ENCODE results near the gene LBHD2.

Gene LBHD2

GRCh38 chr14:103068351-103069073, 15.5 kb upstream of the LBHD2 start:
- no peak for DNase-seq (ENCODE audit: low spot score)

DNA sequence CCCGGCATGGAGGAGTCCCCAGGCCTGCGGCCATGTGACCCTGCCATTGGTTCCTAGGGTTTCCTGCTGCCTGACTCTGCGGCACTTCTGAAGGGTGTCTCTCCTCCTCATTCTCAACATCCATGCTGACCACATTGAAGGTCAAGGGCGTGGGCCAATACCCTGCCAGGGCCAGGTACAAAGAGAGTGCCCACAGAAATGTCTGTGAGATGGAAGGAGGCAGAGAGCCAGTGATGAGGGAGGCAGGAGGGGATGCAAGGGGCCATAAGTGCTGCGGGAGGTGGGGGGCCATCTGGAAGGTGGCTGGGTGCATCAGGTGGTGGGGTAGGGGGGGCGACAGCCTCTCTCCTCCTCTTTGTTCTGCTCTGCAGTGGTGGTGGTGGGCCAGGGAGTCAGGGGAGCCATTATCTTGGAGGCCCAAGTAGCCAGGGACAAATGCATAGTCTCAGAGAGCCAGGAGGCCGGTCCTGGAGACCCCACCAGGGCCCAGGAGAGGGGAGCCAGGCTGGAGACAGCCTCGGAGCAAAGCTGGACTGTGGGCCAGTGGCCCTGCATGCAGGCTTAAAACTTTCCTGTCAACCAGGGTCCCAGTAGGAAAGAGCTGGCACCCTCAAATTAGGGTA, 13.6 kb upstream of the LBHD2 start:
- DNase-seq (ENCODE audit: low spot score): no peak

- DNase-seq (ENCODE audit: low spot score): no peak
These were observed 13.0 kb upstream of the LBHD2 start for GRCh38 chr14:103070971-103071542.

DNA sequence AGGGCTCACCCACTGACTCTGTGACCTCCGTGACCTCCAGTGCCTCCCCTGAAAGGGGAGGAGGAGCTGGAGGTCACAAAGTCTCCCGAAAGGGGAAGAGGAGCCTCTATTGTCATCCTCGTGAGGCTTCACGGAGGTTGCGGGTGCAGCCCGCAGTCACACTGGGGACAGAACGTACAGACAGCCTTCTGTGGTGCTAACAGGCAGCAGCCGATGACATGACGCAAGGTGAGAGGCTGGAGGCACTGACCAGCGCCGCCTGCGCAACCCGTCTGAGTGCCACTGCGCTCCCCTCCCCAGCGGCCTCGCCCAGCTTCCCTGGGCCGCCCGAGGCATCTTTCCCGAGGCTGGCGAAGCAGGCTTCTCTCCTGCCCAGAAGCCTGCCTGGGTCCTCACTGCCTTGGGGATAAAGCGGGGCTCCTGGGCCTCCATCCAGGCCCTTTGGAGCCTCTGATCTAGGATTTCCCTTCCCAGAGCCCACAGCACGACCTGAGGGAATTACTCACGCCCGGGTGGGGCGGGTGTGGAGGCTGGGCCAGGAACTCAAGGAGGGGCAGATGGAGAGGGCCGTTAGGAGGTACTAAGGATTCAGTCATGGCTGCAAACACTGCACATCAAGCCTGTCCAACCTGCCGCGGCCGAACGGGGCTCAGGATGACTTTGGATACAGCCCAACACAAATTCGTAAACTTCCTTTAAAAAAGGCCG, 12.3 kb upstream of the LBHD2 start:
- DNase-seq (ENCODE audit: low spot score): no peak

- DNase-seq (ENCODE audit: low spot score): no peak
These were observed 11.2 kb upstream of the LBHD2 start for GRCh38 chr14:103072595-103073366.

GRCh38 chr14:103073367-103073875, 10.6 kb upstream of the LBHD2 start:
- DNase-seq (ENCODE audit: low spot score): no peak

DNA sequence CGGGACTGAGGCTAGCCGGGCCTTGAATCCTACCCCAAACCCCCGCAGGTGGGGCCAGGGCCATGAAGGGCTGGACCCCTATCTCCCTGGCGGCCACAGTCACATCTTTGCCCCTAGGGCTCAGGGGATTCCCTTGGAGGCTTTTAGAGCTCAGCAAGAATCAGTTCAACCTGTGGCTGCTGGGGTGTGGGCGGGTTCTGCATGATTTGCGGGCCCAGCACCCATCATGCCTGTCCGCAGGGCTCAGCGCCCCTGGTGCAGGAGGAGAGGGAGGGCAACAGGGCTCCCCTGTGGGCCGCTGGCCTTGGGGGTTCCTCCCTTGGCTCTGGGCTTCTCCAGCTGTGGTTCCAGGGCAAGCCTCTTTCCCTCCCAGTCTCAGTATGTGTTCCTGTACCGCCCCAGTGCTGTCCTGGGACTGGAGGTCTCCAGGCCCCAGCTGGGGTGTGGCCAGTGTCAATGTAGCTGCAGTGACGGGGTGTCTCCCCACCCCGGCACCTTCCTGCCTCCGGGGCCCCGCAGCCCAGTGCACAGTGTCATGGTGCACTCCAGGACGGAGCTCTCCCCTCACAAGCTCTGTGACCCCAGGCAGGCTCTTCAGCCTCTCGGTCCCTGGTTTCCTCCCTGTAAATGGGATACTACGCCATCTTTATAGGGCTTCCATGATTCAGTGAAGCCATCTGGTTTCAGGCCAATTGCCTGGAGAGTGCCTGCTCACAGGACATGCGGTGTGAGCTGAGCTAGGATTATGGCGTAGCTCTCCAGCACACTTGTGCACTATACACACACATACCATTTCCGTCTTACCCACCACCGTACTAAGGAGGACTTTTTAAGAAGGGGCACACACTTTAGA, 9.9 kb upstream of the LBHD2 start:
- DNase-seq (ENCODE audit: low spot score): no peak

DNA sequence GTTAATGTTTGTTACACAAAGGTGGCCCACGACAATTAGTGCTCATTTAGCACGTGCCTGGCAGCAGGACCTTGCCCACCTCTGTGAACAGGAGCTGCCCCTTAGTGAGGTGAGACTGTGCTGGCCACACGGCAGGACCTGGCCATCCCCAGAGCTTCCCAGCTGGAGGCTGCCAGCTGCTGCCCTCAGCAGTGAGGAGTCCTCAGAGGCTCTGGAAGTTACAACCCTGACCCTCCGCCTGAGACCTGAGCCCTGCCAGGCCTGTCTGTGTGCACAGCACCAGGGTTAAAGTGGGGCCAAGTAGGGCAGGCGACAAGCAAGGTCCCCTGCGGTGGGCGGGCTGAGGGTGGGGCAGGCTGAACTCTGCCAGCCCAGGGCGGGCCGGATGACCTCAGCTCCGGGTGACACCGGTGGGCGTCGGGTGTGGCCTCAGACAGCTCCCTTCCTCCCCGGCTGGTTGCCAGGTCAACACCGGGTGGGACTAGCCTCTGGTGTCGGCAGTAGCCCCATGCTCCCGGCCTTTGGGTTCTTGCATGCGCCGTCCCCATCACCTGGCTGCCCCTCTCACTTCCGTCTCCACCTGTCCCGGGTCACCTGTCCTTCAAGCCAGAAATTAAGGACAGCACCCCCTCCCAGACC, 9.2 kb upstream of the LBHD2 start:
- DNase-seq (ENCODE audit: low spot score): no peak

DNA sequence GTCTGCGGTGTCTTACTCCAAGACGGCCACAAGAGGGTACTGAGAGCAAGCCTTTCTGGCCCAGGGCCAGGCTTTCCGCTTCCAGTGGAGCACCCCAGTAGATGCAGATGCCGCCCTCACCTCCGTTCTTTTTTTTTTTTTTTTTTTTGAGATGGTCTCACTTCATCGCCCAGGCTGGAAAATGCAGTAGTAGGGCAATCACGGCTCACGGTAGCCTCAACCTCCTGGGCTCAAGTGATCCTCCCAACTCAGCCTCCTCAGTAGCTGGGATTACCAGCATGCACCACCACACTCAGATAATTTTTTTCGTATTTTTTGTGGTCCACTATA, 5.6 kb upstream of the LBHD2 start:
- DNase-seq (ENCODE audit: low spot score): peak; percentile 77

DNA sequence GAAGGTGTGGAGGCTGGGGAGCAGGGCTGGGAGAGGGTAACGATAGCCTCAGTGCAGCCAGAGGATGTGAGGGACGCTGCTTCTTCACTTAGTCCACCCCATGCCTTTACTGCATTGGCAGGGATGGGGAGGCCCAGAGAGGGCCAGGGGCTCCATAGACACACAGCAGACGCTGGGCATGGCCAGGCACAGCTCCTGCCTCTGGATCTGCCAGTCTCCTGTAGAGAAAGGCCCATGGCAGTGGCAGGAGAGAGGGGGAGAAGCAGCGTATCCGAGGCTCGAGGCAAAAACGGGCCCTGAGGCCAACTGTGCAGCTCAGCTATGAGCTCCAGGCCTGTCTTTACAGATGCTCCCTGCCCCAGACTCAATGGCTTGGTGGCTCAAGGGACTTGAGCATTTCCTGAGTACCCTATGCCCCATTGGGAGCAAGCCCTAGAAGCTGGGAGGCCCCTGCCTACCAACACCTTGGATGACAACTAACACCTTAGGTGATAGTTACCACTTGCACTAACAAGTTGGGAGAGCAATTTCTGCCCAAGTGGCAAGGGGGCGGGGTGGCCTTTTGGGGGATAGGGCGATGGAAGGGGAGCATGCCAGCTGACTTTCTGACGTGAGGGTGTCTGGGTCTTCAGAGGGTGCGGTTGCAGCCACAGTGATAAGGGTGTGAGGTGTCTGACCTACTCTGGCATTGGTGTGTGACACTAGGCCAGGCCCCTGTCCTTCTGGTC, 5.0 kb upstream of the LBHD2 start:
- DNase-seq (ENCODE audit: low spot score): no peak

- no peak for DNase-seq (ENCODE audit: low spot score)
These were observed 2.1 kb upstream of the LBHD2 start for GRCh38 chr14:103081951-103082350.

GRCh38 chr14:103085106-103086091, 1.4 kb downstream of the LBHD2 start:
- DNase-seq (ENCODE audit: low spot score): no peak

DNA sequence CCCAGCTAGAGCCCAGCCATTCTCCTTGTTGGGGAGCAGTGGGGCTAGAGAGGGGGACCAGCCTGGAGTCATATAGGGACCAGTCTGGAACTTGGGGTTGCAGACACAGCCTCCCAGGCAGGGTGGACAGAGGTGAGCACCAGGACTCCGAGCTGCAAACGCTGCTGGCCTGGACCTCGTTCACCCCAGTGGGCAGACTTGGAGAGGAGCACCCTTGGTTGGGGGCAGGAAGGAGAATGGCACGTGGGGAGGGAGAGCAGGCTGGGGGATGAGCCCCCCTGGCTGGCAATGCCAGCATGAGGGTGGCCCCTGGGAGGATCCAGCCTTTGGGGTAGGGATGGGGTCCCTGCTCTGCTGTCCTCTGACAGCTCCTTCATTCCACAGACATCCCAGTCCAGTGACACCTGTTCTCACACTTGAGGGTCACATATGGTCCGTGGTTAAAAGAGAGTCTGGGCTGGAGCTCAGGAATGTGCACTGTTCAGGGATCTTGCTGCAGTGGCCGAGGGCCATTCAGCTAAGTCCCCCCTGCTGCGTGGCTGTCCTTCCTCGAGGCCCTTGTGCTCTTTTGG, 2.8 kb downstream of the LBHD2 start:
- no peak for DNase-seq (ENCODE audit: low spot score)

GRCh38 chr14:103087343-103087835, 3.4 kb downstream of the LBHD2 start:
- DNase-seq (ENCODE audit: low spot score): no peak

GRCh38 chr14:103088921-103089320, 4.9 kb downstream of the LBHD2 start:
- DNase-seq (ENCODE audit: low spot score): no peak

GRCh38 chr14:103089386-103090335, 5.7 kb downstream of the LBHD2 start:
- no peak for DNase-seq (ENCODE audit: low spot score)

- DNase-seq (ENCODE audit: low spot score): no peak
These were observed 6.5 kb downstream of the LBHD2 start for GRCh38 chr14:103090481-103091020.

Measured in CD4-positive, alpha-beta T cell treated with Interleukin-15 for 4 hours (primary cell).